Fibroblast of skin of left quadriceps (primary cell): Measurements from ENCODE around the gene FGFR3.
"Not testable (repeated sequence)": the region's sequence is repeated elsewhere in the genome, so short reads cannot be mapped to it uniquely, and the experiment has no call there.

ENCODE experiments used
- DNase-seq, 2 experiments: peaks; one replicate each; pipeline ENCODE4 v3.0.0-alpha.2; 2013; ENCODE audit warnings: low read depth in 2 of 2

The FGFR3 gene

GRCh38 chr4:1841201-1841886 lies 48.3 kb downstream of the FGFR3 start:
- DNase-seq: no peak

- no peak for DNase-seq
Observed at GRCh38 chr4:1841887-1842210, 48.8 kb downstream of the FGFR3 start.

GRCh38 chr4:1842339-1842895 lies 49.3 kb downstream of the FGFR3 start:
- DNase-seq: no peak

GRCh38 chr4:1842993-1843448 lies 49.9 kb downstream of the FGFR3 start:
- peak; percentile 49 to 61 for DNase-seq

GRCh38 chr4:1843852-1844251 lies 50.8 kb downstream of the FGFR3 start:
- DNase-seq: peak; percentile 14 to 16

- not testable (repeated sequence) for DNase-seq
Observed at GRCh38 chr4:1844618-1845017, 51.5 kb downstream of the FGFR3 start.

- DNase-seq: no peak
Observed at GRCh38 chr4:1846580-1846979, 53.5 kb downstream of the FGFR3 start.

- no peak for DNase-seq
Observed at GRCh38 chr4:1850276-1850675, 57.2 kb downstream of the FGFR3 start.

GRCh38 chr4:1851160-1851559 lies 58.1 kb downstream of the FGFR3 start:
- no peak for DNase-seq

GRCh38 chr4:1851575-1852410 lies 58.7 kb downstream of the FGFR3 start:
- DNase-seq: no peak

- no peak for DNase-seq
Observed at GRCh38 chr4:1852904-1853623, 60.0 kb downstream of the FGFR3 start.

- DNase-seq: no peak
Observed at GRCh38 chr4:1854752-1855151, 61.7 kb downstream of the FGFR3 start.

- no peak for DNase-seq
Observed at GRCh38 chr4:1855333-1856070, 62.4 kb downstream of the FGFR3 start.

GRCh38 chr4:1856071-1856942 lies 63.2 kb downstream of the FGFR3 start, which contains the start of gene LETM1:
Gene LETM1, minus strand, starts transcription at chr4:1856156. Its CDS starts 206 bp downstream, at chr4:1855950.
- peak; percentile 84 to 89 for DNase-seq

- DNase-seq: no peak
Observed at GRCh38 chr4:1856943-1857699, 64.0 kb downstream of the FGFR3 start.

GRCh38 chr4:1857931-1858330 lies 64.8 kb downstream of the FGFR3 start:
- DNase-seq: no peak
